Epidermal melanocyte (primary cell): Measurements from ENCODE around the gene MPEG1.

Experiments
- DNase-seq: peaks from one replicate; pipeline ENCODE4 v3.0.0; 2011; ENCODE audit warnings: low spot score; ENCODE audit not compliant: insufficient read length

The MPEG1 gene

GRCh38 chr11:59171508-59172322 is 41.0 kb downstream of the MPEG1 start, which contains the start of gene DTX4:
Gene DTX4 (plus strand): TSS chr11:59172132. CDS start chr11:59172596, 464 bp downstream.
- DNase-seq = peak; percentile 68

DNA sequence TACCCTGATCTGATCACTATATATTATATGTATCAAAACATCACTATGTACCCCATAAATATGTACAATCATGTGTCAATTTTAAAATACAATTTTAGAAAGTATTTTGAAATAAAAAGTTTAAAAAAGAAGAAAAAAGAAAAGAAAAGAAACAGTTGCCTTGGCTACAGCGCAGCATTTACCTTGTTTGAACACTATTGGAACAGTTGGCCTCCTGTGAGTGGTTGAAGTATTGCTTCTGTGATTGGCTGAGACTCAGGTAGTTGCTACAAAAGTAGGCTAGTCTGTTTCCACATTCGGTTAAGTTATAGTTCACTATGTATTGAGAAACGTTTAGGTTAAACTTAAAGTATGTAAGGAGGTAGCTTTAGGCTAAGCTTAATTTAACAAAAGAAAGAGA is 48.7 kb downstream of the MPEG1 start:
- no peak for DNase-seq
